Measurements from ENCODE around the gene H6PD.

H6PD gene

DNA sequence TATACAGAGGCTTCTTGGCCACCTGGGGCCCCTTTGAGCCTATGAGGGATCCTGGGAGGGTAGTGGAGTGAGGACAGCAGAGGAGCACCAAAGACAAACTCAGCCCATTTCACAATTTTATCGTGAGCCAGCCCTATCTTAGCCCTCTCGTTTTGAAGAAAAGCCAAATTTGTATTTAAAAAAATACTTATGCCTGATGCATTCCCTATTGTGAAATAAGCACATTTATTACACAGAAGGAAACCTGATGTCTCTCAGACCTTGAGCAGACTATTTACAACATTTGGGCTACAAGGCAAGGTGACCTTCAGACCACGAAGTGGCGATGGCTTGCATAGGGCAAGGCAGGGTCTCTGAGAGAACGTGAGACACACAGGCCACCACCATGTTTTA lies 41.3 kb upstream of the H6PD start:
- H3K36me3 ChIP-seq (ENCODE audit: insufficient read depth, insufficient read length, low read length), result no peaks in the 10 kb centered on the region
- H3K4me3 ChIP-seq (ENCODE audit: insufficient read length, low read depth), result no peak overlapping the region
- no peak overlapping the region for H3K9ac ChIP-seq (ENCODE audit: insufficient read length, low read depth)
- H3K9me3 ChIP-seq (ENCODE audit: insufficient read depth, low read length), result no peaks in the 10 kb centered on the region
- no peak for TF ChIP-seq SUZ12 (IDR thresholded peaks at IDR 0.05; ENCODE audit: extremely low read depth, insufficient read depth, insufficient read length)
- TF ChIP-seq YY1 (IDR thresholded peaks at IDR 0.05; ENCODE audit: insufficient read depth, insufficient read length), result no peak
- TF ChIP-seq ZNF274 (IDR thresholded peaks at IDR 0.05; ENCODE audit: low read depth, low read length), result no peak
- peaks cover 17% of the 10 kb centered on the region for H3K27me3 ChIP-seq (ENCODE audit: insufficient read depth, insufficient read length)
- peaks cover 2% of the 10 kb centered on the region for H3K4me1 ChIP-seq (ENCODE audit: insufficient read depth, insufficient read length)
- DNase-seq (ENCODE audit: low read depth, low spot score), result no peak

- no peaks in the 10 kb centered on the region for H3K36me3 ChIP-seq (ENCODE audit: insufficient read depth, insufficient read length, low read length)
- no peak overlapping the region for H3K9ac ChIP-seq (ENCODE audit: insufficient read length, low read depth)
- peaks cover 5% of the 10 kb centered on the region for H3K4me1 ChIP-seq (ENCODE audit: insufficient read depth, insufficient read length)
- H3K27me3 ChIP-seq (ENCODE audit: insufficient read depth, insufficient read length), result peaks cover 25% of the 10 kb centered on the region
- TF ChIP-seq SUZ12 (IDR thresholded peaks at IDR 0.05; ENCODE audit: extremely low read depth, insufficient read depth, insufficient read length) (no peak), ZNF274 (IDR thresholded peaks at IDR 0.05; ENCODE audit: low read depth, low read length) (no peak), YY1 (IDR thresholded peaks at IDR 0.05; ENCODE audit: insufficient read depth, insufficient read length) (no peak)
- no peak for DNase-seq (ENCODE audit: low read depth, low spot score)
- H3K4me3 ChIP-seq (ENCODE audit: insufficient read length, low read depth), result no peak overlapping the region
- no peaks in the 10 kb centered on the region for H3K9me3 ChIP-seq (ENCODE audit: insufficient read depth, low read length)
Measured at GRCh38 chr1:9194024-9194423, 40.5 kb upstream of the H6PD start.

DNA sequence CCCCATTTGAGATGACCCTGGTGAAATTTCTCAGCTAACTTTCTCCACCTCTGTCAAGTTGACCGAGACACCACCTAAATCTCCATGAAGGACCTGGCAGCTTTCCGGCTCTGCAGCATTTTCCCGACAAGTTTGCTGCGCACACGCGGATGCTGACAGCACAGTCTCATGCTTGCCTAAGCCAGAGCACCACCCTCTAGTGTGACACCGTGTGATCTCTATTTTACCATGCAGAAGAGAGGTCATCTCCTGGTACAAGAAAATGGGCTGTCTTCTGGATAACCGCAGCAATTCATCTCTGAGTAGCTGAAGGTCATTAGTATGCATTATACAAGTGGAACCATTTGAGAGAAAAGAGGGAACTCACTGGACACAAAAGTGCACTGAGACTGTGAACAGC lies 38.9 kb upstream of the H6PD start:
- H3K9me3 ChIP-seq (ENCODE audit: insufficient read depth, low read length), result no peaks in the 10 kb centered on the region
- H3K36me3 ChIP-seq (ENCODE audit: insufficient read depth, insufficient read length, low read length), result no peaks in the 10 kb centered on the region
- no peak for TF ChIP-seq SUZ12 (IDR thresholded peaks at IDR 0.05; ENCODE audit: extremely low read depth, insufficient read depth, insufficient read length)
- no peak for TF ChIP-seq YY1 (IDR thresholded peaks at IDR 0.05; ENCODE audit: insufficient read depth, insufficient read length)
- TF ChIP-seq ZNF274 (IDR thresholded peaks at IDR 0.05; ENCODE audit: low read depth, low read length), result no peak
- no peak for DNase-seq (ENCODE audit: low read depth, low spot score)
- H3K4me1 ChIP-seq (ENCODE audit: insufficient read depth, insufficient read length), result peaks cover 5% of the 10 kb centered on the region
- H3K9ac ChIP-seq (ENCODE audit: insufficient read length, low read depth), result no peak overlapping the region
- no peak overlapping the region for H3K4me3 ChIP-seq (ENCODE audit: insufficient read length, low read depth)
- peaks cover 41% of the 10 kb centered on the region for H3K27me3 ChIP-seq (ENCODE audit: insufficient read depth, insufficient read length)

- peak overlapping the region; percentile 64 for H3K9ac ChIP-seq (ENCODE audit: insufficient read length, low read depth)
- no peaks in the 10 kb centered on the region for H3K36me3 ChIP-seq (ENCODE audit: insufficient read depth, insufficient read length, low read length)
- H3K27me3 ChIP-seq (ENCODE audit: insufficient read depth, insufficient read length), result peaks cover 48% of the 10 kb centered on the region
- TF ChIP-seq SUZ12 (IDR thresholded peaks at IDR 0.05; ENCODE audit: extremely low read depth, insufficient read depth, insufficient read length) (no peak), YY1 (IDR thresholded peaks at IDR 0.05; ENCODE audit: insufficient read depth, insufficient read length) (no peak), ZNF274 (IDR thresholded peaks at IDR 0.05; ENCODE audit: low read depth, low read length) (no peak)
- peaks cover 6% of the 10 kb centered on the region for H3K4me1 ChIP-seq (ENCODE audit: insufficient read depth, insufficient read length)
- H3K9me3 ChIP-seq (ENCODE audit: insufficient read depth, low read length), result no peaks in the 10 kb centered on the region
- H3K4me3 ChIP-seq (ENCODE audit: insufficient read length, low read depth), result no peak overlapping the region
- no peak for DNase-seq (ENCODE audit: low read depth, low spot score)
Measured at GRCh38 chr1:9196129-9197040, 38.2 kb upstream of the H6PD start.

GRCh38 chr1:9197186-9198099 lies 37.1 kb upstream of the H6PD start:
- DNase-seq (ENCODE audit: low read depth, low spot score), result no peak

DNA sequence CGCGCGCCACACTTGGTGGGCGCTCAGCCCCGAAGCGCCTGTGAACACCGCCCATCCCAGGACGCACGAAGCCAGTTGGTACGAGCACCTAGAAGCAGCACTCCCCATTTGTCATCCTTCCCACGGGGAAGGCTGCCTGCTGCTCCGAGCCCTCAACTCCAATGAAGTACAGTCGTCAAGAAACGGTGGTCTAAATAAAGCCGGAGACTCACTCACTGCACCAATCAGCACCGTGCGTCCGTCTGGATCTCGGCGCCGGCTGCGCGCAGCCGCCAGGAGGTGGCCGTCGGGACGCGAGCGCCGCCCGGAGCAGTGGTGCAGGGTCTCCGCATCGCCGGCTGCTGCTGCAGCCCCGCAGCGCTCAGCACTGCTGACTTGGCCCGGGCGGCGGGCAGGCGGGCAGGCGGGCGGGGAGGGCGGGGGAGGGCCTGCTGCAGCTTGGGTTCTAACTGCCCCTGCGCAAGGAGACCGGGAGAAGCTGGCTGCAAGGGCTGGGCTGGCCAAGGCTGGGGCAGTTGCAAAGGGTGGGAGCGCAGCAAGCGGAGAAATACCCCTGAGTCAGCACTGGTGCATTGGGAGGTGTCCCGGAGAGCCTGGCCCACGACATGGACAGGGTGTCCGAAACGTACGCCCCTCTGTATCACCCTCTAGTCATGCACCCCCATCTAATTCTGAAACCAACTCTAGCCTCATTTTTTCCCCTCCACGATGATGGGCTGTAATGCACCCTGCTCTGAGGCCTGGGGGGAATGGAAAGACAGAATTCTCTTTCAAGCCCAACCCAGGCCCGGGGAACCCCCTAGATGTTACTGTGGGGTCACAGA lies 35.8 kb upstream of the H6PD start:
- TF ChIP-seq ZNF274 (IDR thresholded peaks at IDR 0.05; ENCODE audit: low read depth, low read length), result no peak
- TF ChIP-seq YY1 (IDR thresholded peaks at IDR 0.05; ENCODE audit: insufficient read depth, insufficient read length), result no peak
- TF ChIP-seq SUZ12 (IDR thresholded peaks at IDR 0.05; ENCODE audit: extremely low read depth, insufficient read depth, insufficient read length), result no peak
- H3K27me3 ChIP-seq (ENCODE audit: insufficient read depth, insufficient read length), result peaks cover 72% of the 10 kb centered on the region

More at GRCh38 chr1:9197186-9198099, 37.1 kb upstream of the H6PD start:
- peaks cover 6% of the 10 kb centered on the region for H3K4me1 ChIP-seq (ENCODE audit: insufficient read depth, insufficient read length)
- H3K4me3 ChIP-seq (ENCODE audit: insufficient read length, low read depth), result no peak overlapping the region
- H3K27me3 ChIP-seq (ENCODE audit: insufficient read depth, insufficient read length), result peaks cover 59% of the 10 kb centered on the region
- no peaks in the 10 kb centered on the region for H3K9me3 ChIP-seq (ENCODE audit: insufficient read depth, low read length)
- H3K9ac ChIP-seq (ENCODE audit: insufficient read length, low read depth), result peak overlapping the region; percentile 12
- no peaks in the 10 kb centered on the region for H3K36me3 ChIP-seq (ENCODE audit: insufficient read depth, insufficient read length, low read length)
- TF ChIP-seq YY1 (IDR thresholded peaks at IDR 0.05; ENCODE audit: insufficient read depth, insufficient read length) (no peak), ZNF274 (IDR thresholded peaks at IDR 0.05; ENCODE audit: low read depth, low read length) (no peak), SUZ12 (IDR thresholded peaks at IDR 0.05; ENCODE audit: extremely low read depth, insufficient read depth, insufficient read length) (no peak)

More for the DNA sequence above, 35.8 kb upstream of the H6PD start:
- no peaks in the 10 kb centered on the region for H3K36me3 ChIP-seq (ENCODE audit: insufficient read depth, insufficient read length, low read length)
- DNase-seq (ENCODE audit: low read depth, low spot score), result no peak
- H3K4me3 ChIP-seq (ENCODE audit: insufficient read length, low read depth), result no peak overlapping the region
- no peaks in the 10 kb centered on the region for H3K9me3 ChIP-seq (ENCODE audit: insufficient read depth, low read length)
- peak overlapping the region; percentile 36 for H3K9ac ChIP-seq (ENCODE audit: insufficient read length, low read depth)
- H3K4me1 ChIP-seq (ENCODE audit: insufficient read depth, insufficient read length), result peaks cover 6% of the 10 kb centered on the region
